Measurements from ENCODE around the gene CRTAC1.

The CRTAC1 gene

GRCh38 chr10:97936126-97936525, 94.3 kb downstream of the CRTAC1 start:
- H3K27ac ChIP-seq: no peak overlapping the region
- no peaks in the 10 kb centered on the region for H3K79me2 ChIP-seq
- no peaks in the 10 kb centered on the region for H3K4me1 ChIP-seq
- no peak for TF ChIP-seq CTCF (IDR thresholded peaks at IDR 0.05)
- H3K4me2 ChIP-seq (ENCODE audit: low read length): no peak overlapping the region
- no peak overlapping the region for H2AFZ ChIP-seq
- H3K9me3 ChIP-seq (ENCODE audit: control insufficient read depth, low read length): no peaks in the 10 kb centered on the region
- H3K9ac ChIP-seq: no peak overlapping the region
- no peaks in the 10 kb centered on the region for H3K36me3 ChIP-seq (ENCODE audit: control insufficient read depth, insufficient read depth, low read length)
- H3K27me3 ChIP-seq (ENCODE audit: control insufficient read depth, insufficient read depth, low read length): no peaks in the 10 kb centered on the region
- no peak overlapping the region for H3K4me3 ChIP-seq (ENCODE audit: low read depth, low read length)

GRCh38 chr10:97932932-97933530, 97.4 kb downstream of the CRTAC1 start:
- Histone ChIP-seq H3K4me3 (ENCODE audit: low read depth, low read length) (no peak overlapping the region), H2AFZ (no peak overlapping the region), H3K9ac (no peak overlapping the region), H3K4me1 (no peaks in the 10 kb centered on the region), H3K27me3 (ENCODE audit: control insufficient read depth, insufficient read depth, low read length) (no peaks in the 10 kb centered on the region), H3K36me3 (ENCODE audit: control insufficient read depth, insufficient read depth, low read length) (no peaks in the 10 kb centered on the region), H3K4me2 (ENCODE audit: low read length) (no peak overlapping the region), H3K9me3 (ENCODE audit: control insufficient read depth, low read length) (no peaks in the 10 kb centered on the region), H3K79me2 (no peaks in the 10 kb centered on the region), H3K27ac (no peak overlapping the region)
- no peak for TF ChIP-seq CTCF (IDR thresholded peaks at IDR 0.05)

- no peaks in the 10 kb centered on the region for H3K27me3 ChIP-seq (ENCODE audit: control insufficient read depth, insufficient read depth, low read length)
- no peak for TF ChIP-seq CTCF (IDR thresholded peaks at IDR 0.05)
- no peaks in the 10 kb centered on the region for H3K9me3 ChIP-seq (ENCODE audit: control insufficient read depth, low read length)
- no peak overlapping the region for H2AFZ ChIP-seq
- H3K4me1 ChIP-seq: no peaks in the 10 kb centered on the region
- H3K79me2 ChIP-seq: no peaks in the 10 kb centered on the region
- H3K9ac ChIP-seq: no peak overlapping the region
- H3K36me3 ChIP-seq (ENCODE audit: control insufficient read depth, insufficient read depth, low read length): no peaks in the 10 kb centered on the region
- no peak overlapping the region for H3K27ac ChIP-seq
- H3K4me2 ChIP-seq (ENCODE audit: low read length): no peak overlapping the region
- H3K4me3 ChIP-seq (ENCODE audit: low read depth, low read length): no peak overlapping the region
Measured at GRCh38 chr10:97931041-97931440, 99.4 kb downstream of the CRTAC1 start.

GRCh38 chr10:97928897-97929296, 101.5 kb downstream of the CRTAC1 start:
- Histone ChIP-seq H3K4me1 (no peaks in the 10 kb centered on the region), H3K27ac (no peak overlapping the region), H2AFZ (no peak overlapping the region), H3K79me2 (no peaks in the 10 kb centered on the region), H3K4me3 (ENCODE audit: low read depth, low read length) (no peak overlapping the region), H3K27me3 (ENCODE audit: control insufficient read depth, insufficient read depth, low read length) (no peaks in the 10 kb centered on the region), H3K36me3 (ENCODE audit: control insufficient read depth, insufficient read depth, low read length) (no peaks in the 10 kb centered on the region), H3K9ac (no peak overlapping the region), H3K4me2 (ENCODE audit: low read length) (no peak overlapping the region), H3K9me3 (ENCODE audit: control insufficient read depth, low read length) (no peaks in the 10 kb centered on the region)
- TF ChIP-seq CTCF (IDR thresholded peaks at IDR 0.05): no peak

- Histone ChIP-seq H3K4me2 (ENCODE audit: low read length) (no peak overlapping the region), H3K9me3 (ENCODE audit: control insufficient read depth, low read length) (no peaks in the 10 kb centered on the region), H3K9ac (no peak overlapping the region), H3K4me3 (ENCODE audit: low read depth, low read length) (no peak overlapping the region), H2AFZ (no peak overlapping the region), H3K4me1 (no peaks in the 10 kb centered on the region), H3K27me3 (ENCODE audit: control insufficient read depth, insufficient read depth, low read length) (no peaks in the 10 kb centered on the region), H3K27ac (no peak overlapping the region), H3K36me3 (ENCODE audit: control insufficient read depth, insufficient read depth, low read length) (no peaks in the 10 kb centered on the region), H3K79me2 (no peaks in the 10 kb centered on the region)
- TF ChIP-seq CTCF (IDR thresholded peaks at IDR 0.05): no peak
Measured at GRCh38 chr10:97927622-97928021, 102.8 kb downstream of the CRTAC1 start.
